NCI-H146 treated with DMSO at 0.1 percent for 48 hours (cell line): ENCODE results near the gene GMDS.
A peak's percentile ranks its signal among the peaks of the same experiment; 100 is the strongest.

Source experiments
- DNase-seq: peaks from one replicate; lab custom pipeline; 2025; ENCODE audit not compliant: unreplicated experiment; lab: John Stamatoyannopoulos, UW

Gene GMDS

DNA sequence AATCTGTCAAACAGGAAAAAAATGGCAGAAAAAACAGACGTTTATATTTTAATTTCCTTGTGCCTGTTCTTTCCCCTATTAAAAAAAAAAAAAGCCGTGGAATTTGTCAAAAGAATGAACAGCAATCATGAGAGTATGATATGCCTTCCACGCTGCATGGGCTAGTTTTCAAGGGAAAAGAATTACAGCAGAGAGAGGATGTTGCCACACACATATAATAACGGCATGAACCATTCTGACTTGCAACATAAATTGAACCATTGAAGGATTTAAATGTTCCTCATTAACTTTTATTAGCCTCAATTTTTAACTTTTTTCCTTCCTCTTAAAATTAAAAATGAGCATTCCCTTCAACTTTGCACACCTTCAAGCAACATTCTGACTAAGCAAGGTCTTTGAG is 333.9 kb downstream of the GMDS start:
- no peak for DNase-seq

DNA sequence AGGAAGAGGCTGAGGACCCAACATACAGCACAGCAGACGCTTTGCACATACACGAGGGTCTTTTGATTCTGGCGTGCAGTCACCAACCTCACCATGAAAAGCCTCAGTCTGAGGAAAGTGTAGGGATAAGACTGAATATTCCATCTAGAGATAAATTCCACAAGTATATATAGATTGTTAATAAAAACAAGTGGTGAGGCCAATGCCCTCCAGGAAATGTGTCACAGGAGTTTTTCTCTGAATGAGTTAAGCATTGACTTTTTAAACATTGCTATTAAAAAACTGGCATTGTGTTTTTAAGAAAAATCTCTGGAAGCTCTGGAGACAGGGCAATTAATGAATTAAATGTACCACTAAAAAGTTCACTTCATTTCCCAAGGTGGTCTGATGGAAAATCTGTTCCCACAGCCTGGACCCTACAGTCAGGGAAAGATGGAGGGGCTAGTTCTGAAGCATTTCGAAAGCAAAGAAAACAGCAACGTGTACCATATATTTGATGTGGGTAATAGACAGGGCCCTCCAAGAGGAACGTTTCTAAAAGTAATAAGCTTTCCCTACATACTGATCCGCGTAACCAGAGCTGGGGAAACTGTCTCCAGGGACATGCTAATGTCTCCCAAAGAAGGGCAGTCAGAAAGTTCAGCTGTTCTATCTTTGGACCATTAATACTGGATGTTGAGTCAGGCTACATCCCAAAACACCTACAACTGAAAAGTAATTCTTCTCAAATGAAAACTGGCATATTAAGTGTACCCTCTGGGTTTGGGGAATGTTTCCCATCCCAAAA is 334.6 kb downstream of the GMDS start:
- no peak for DNase-seq

DNA sequence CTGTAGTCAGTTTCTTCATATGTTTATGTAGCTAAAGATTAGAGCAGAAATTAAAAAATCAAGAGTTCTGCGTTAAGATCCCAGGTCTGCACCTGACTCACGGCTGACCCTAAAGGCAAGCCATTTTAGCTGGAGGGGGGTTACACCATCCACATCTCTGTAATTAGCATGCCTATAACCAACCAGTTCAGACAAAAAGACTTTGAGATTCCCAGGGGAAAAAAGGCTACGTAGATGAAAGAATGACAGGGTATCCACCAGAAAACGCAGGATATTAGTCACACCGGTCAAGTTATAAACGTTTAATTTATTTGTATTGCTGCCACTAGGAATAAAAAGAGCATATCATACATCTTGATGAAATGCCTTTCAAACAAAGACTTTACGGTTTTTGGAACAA is 336.6 kb downstream of the GMDS start:
- DNase-seq: no peak

DNA sequence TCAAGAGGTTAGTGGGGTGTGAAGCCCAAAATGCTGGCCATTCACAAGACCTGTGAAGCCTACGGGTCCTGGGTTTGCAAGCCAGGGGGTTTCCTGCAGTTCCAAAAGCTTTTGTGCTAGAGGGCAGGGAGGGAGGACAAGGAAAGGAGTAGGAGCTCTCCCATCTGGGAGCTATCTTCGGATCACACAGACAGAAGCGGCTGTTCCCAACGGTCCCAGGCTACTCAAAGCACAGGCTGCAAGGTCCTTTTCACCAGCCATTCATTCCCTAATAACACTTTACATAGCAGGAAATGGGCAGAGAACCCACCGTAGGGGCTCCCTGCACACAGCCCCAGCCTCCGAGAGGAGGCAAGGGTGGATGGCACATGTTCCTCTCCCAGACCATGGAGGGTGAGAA is 338.8 kb downstream of the GMDS start:
- no peak for DNase-seq

DNA sequence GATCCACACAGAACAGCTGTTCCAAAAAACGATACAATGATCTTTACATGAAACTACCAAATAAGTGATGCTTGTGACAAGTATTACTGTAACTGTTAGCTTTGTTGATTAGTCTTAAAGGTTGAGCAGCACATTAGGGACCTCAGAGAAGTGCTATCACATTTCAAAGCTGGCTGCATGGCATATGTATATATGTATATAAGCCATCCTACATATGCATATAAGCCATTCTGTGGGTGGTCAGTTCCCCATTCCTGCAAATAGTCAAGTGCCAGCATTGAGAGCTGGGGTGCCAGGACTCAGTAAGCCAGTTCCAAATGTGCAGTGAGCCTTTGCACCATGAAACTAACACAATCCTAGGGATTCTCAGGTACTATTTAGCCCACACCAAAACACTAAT is 339.4 kb downstream of the GMDS start:
- DNase-seq: no peak

DNA sequence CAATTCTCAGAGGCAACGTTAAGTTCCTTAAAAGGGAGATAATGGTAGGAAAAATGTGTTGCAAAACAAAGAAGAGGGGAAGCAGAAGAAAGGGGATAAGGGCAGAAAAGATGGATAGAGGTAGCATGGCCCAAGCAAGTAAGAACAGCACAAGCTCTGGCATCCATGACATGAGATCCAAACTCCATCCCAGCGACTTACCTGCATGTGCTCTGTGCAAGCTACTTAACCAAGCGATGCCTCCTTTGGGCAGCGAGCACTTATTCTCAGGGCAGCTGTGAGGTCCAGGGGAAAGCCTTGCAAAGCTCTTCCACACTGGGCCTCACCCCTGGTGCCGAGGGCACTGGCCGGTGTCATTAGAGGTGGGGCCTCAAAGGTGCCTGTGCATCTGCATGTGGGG is 340.5 kb downstream of the GMDS start:
- DNase-seq: no peak

DNA sequence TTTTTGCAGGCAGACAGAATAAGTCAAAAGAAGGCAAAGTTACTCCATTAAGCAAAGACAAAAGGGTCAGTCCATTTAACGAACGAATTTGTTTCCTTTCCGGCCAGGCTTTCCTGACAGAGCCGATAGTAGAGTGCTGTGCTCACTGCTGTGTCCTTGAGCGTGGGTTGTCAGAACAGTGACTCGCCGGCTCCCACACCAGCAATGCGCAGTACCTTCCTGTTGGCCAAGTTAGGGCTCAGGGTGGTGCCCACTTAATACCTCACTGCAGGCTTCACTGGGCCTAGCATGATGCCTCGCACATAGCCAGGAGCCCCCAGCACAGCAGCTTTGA is 341.0 kb downstream of the GMDS start:
- DNase-seq: no peak

DNA sequence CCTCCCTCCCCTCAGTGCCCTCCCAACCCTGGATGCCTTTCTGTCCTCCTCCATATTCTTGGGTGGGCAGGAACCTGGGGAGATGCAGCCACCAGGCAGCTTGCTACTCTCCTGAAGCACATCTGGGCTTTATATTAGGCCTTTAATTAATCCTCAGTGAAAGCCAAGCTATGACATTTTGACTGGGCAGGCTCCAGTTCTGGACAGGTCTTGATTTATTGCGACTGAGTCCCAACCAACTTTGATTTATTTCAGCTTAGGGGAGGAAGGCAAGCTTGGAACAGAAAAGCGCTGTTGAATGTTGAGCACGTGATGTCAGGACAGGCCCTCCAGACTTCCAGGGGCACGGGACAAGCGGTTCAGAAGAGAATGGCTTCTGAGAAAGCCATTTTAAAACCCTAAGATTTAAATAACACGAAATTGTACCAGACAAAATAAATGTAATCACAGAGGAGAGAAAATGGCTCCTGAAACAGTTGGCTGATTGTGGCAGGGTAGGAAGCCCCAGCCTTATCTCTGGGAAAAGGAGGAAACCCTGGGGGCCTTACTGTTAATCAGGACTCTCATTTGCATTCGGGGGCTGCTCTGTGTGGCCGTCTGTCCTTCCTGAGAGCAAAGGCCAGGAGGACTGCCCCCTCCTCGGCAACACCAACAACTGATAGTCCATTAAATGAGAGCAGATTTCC is 341.5 kb downstream of the GMDS start:
- DNase-seq: no peak

DNA sequence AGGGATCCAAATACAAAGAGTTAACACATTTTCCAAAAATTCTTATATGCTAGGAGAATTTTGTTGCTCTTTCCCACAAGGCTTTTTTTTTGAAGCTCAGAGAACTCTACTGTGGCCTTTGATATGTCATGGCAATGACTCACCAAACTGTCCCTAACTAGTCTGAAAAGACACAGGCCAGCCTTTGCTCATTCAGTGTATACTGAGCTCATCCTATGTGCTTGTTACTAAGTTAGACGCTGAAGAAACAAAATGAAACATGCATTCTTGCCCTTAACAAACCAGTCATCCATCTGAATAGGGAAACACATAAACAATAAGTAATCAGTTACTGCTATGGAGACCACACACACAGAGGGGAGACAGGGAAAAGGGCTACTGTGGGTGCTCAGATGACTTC is 343.8 kb downstream of the GMDS start:
- no peak for DNase-seq

DNA sequence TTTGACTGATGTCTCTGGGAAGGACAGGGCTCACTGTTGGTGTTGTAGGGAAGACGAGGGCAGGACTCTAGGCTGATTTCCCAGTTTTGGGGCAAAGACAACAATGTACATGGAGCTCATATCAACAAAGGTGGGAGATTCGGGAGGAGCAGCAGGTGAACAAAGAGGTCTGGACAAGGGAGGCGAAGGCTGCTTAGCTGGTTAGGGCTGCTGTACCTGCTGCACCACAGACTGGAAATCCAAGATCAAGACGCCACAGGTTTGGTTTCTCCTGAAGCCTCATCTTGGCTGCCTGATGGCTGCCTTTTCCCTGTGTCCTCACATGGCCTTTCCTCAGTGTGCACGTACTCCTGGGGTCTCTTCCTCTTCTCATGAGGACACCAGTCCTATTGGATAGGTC is 348.5 kb downstream of the GMDS start:
- no peak for DNase-seq

DNA sequence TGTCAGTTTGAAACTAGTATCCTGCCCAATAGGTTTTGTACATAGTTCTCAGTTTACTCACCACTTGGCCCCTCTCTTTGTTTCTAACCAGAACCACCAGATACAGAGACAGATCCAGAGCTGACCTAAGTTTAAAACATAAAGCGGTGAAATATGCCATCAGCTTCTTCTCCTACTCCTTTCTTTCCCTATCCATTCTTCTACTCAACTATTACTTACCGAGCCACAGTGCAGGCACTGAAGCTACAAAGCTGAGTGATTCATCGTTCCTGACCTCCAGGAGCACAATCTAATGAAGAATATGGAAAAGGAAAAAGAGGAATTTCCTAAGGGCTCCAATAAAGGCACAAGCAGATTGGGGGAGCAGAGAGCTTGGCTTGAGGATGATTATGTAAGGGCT is 349.7 kb downstream of the GMDS start:
- DNase-seq: no peak

DNA sequence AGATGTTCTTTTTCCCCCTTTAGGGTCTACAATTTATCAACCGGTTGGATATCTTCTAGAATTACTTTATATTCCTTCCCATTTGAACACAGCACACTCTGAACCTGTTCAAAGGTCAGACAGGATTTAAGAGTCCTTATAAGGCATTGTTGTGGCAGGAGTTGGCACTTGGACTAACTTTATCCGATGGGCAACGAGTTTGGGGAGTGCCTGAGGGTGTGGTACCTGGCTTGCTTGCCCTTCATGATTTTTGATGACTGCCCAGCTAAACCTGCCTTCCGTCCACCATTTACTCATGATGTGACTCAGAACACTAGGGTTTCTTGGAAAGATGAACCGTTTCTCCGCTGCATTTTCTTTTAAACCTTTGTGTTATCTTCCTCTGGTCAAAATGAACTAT is 350.5 kb downstream of the GMDS start:
- no peak for DNase-seq

DNA sequence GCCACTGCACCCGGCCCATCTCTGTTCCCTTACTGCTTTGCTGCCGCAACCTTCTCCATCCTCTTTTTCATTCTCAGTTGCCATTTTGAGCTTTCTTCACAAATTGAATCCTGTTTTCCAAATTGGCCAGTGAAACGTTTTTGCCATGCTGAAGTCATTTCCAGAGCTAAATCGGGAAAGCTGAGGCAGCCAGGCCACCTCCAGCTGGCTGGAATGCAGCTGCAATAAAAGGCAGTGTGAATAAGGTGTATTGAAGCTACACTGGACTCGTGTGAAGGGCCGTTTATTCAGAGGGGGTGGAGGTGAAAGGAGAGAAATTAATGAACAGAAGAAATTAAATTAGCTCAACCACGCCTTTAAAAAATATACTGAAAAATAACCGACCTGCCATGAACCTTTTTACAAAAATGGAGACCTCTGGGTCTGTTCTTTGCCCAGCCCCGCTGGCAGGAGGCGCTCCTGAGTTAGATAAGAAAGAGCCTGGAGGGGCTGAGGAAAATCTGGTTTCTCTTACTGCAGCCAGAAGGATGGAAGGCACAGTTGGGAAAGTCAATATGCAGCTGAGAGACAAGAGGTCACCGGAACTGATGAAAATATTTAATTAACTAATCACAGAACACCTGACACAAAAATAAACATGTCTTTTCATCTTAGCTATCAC is 351.8 kb downstream of the GMDS start:
- peak; percentile 39 for DNase-seq

DNA sequence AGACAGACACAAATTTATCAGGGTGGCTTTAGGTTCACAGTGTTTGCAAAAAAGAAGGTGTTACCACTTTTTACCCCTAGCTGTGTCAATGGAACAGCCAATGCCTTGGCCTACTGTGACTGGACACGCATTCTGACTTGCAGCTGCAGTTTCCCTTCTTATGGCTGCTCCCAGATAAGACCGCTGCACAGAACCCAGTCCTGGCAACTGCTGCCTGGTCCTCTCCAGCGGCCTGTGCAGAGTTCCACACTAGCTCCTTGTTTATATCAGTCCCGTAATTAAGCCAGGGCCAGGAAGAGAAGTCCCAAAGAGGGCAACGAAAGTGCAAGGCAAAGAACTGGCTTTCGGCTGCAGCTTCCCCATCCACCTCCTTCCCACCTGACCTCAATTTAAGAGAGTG is 352.7 kb downstream of the GMDS start:
- DNase-seq: no peak

DNA sequence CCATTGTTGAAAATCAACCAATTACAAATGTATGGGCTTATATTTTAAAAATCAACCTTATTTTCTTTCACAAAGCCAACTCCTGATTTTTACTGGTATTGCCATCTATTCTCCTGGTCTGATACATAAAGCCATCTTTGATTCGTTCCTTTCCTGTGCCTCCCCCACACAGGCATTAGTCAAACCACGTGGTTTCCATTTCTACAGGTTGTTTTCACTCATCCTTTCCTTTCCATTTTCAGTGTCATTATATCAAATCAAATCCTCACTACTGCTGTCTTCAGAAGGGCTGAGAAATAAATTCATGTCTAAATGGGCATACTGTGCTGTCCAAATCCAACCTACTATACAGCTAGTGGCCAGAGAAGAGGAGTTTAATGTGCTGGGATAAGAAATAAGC is 354.4 kb downstream of the GMDS start:
- no peak for DNase-seq

DNA sequence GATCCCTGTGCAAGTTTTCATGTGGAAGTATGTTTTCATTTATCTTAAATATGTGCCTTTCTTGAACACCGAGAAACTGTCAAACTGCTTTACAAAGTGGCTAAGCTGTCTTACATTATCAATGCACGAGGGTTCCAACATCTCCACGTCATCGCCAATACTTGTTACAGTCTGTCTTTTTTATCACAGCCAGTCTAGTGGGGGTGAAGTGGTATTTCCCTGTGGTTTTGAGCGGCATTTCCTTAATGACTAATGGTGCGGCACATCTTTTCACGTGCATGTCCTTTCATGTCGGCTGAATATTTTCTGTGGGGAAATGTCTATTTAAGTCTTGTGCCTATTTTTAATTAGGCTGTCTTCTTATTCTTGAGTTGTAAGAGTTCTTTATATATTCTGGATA is 355.3 kb downstream of the GMDS start:
- no peak for DNase-seq

DNA sequence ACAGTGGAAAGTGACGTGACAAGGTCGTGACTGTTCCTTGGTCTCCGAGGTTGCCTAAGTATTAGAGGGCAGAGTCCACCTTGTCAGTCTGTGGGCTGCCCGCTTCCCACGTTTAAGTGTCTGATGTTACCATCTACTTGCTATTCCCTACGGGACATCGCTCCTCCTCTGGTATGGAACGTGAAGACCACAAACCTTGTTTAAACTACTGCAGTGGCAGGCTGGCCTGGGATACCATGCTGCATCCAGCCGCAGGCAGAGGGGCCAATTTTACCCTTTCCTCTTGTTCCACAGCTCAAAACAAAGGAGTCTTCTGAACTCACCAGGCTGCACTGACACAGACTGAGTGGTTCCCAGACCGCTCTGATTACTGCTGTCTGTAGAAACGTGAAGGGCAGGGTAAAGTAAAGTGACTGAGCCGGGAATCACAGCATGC is 359.8 kb downstream of the GMDS start:
- DNase-seq: no peak

DNA sequence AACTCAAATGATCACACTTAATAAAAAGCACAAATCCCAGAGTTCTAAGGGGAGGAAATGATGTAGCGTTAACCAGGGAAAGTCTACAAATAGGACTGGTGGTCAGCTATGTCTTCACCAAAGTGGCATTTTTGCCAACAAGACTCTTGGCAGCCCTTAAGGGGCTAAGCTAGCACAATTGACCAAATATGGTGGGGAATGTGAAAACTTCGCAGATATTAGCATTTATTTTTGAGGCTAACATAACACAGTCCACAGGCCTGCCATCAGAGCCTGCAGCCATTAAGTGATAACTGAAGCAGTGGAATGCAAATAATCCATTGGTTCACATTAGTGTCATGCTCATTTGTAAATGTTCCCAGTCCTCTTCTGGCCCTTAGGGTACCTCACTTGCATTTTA is 361.1 kb downstream of the GMDS start:
- DNase-seq: no peak

DNA sequence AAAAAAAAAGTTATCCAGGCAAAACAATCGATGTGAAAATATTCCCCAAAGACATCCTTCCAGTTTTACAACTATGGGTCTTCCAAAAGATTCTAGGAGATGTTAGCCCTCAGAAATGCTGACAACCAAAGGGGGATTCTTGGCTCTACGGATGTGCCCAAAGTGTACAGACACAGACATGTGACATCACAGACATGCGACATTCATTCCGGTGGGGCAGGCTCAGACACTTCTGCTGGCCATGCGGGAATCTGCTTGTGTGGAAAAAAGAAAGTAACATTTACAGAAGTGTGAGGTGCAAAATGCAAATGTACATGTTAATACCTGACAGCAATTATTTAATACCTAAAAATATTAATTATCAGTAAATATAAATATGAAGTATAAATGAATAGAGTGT is 367.1 kb downstream of the GMDS start:
- no peak for DNase-seq

DNA sequence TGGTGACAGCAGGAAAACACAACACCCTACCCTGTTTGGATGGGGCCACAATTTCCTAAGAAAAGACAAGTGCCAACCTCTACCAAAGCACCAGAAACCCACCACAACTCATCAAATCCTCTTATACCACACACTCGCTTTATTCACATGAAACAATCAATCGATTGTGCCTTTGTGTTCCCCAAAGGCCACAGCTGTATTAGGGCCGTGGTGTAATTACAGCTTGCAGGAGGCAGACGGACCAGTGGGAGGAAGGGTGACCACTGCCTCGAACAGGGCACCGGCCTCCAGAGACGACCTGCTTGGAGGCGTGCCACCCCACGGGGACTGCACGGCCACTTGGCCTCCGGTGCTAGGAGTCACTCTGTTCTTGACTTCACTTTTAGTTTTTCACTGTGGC is 371.6 kb downstream of the GMDS start:
- DNase-seq: no peak

DNA sequence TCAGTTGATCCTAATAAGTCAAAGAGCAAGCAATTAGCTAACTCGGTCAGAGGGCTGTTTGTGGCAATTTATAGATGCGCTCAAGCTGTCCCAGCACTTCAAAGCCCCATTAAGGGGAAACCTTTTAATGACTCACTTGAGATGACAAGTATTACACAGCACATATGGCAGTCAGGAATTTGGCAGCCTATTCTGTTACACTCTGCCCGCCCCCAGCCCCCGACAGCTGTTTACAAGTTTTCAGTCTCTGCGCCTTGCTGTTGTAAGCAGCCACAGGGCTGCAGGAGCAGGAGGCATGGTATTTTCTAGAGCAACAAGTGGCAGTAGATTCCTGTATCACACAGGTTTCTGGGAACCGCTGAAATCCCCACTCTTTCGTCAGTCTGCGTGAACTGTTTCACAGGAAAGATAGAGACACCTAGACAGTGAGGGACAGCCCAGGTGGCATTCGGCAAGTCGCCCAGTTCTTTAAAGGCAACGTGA is 372.7 kb downstream of the GMDS start:
- DNase-seq: no peak

DNA sequence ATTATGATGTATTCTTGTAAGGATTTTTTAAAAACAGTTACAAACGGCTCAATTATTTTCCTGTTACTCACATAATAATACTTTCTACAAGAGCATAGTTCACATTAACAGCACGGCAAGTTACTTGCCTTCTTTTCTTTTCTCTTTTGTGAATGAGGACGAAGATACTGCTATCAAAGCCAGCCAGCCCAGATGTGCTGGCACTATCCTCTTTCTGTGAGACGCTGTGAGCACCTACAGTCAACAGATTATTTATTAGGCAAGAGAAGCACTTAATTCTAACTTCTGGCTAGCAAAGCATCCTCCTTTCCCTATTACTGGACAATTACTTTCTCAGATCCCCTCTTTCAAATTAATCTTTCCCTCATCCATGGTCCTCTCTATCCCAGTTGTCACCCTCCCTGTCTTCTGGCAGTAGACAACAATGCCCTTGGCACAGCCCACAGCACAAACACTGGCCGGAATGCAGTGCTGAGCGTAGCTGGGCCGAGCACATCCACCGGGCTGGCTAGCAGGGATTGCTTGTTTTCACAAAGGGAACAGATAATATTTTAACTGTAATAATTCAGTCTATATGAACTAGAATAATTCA is 373.6 kb downstream of the GMDS start:
- no peak for DNase-seq
